NOMO-1 (cell line): ENCODE measurements around the gene FAM222A.
"Not testable (repeated sequence)": the region's sequence is repeated elsewhere in the genome, so short reads cannot be mapped to it uniquely, and the experiment has no call there.

Experiments
- DNase-seq, 2 experiments: peaks; one replicate each; lab custom pipeline; 2025; ENCODE audit not compliant: unreplicated experiment in 2 of 2; lab: John Stamatoyannopoulos, UW

Gene FAM222A

GRCh38 chr12:109693653-109694600 is 19.7 kb upstream of the FAM222A start:
- no peak for DNase-seq

GRCh38 chr12:109694629-109695028 is 19.0 kb upstream of the FAM222A start:
- DNase-seq, result not testable (repeated sequence)

- DNase-seq, result no peak
Observed at GRCh38 chr12:109695416-109695815, 18.2 kb upstream of the FAM222A start.

- no peak for DNase-seq
Observed at GRCh38 chr12:109695961-109696461, 17.6 kb upstream of the FAM222A start.

GRCh38 chr12:109696485-109697269 is 16.9 kb upstream of the FAM222A start:
- DNase-seq, result no peak

GRCh38 chr12:109697270-109697553 is 16.4 kb upstream of the FAM222A start:
- DNase-seq, result no peak

- DNase-seq, result no peak
Observed at GRCh38 chr12:109697877-109698468, 15.7 kb upstream of the FAM222A start.

- no peak for DNase-seq
Observed at GRCh38 chr12:109698820-109699219, 14.8 kb upstream of the FAM222A start.

- DNase-seq, result no peak
Observed at GRCh38 chr12:109701064-109701463, 12.6 kb upstream of the FAM222A start.

GRCh38 chr12:109702111-109702841 is 11.3 kb upstream of the FAM222A start:
- no peak for DNase-seq

- no peak for DNase-seq
Observed at GRCh38 chr12:109703684-109704083, 9.9 kb upstream of the FAM222A start.

GRCh38 chr12:109704371-109705098 is 9.1 kb upstream of the FAM222A start:
- DNase-seq, result no peak

GRCh38 chr12:109705291-109705690 is 8.3 kb upstream of the FAM222A start:
- no peak for DNase-seq

- no peak for DNase-seq
Observed at GRCh38 chr12:109706398-109706746, 7.3 kb upstream of the FAM222A start.

- no peak for DNase-seq
Observed at GRCh38 chr12:109706747-109707469, 6.7 kb upstream of the FAM222A start.

GRCh38 chr12:109707470-109707821 is 6.2 kb upstream of the FAM222A start:
- DNase-seq, result no peak

GRCh38 chr12:109708939-109709338 is 4.7 kb upstream of the FAM222A start:
- no peak for DNase-seq

- DNase-seq, result no peak
Observed at GRCh38 chr12:109709401-109709991, 4.1 kb upstream of the FAM222A start.

- no peak for DNase-seq
Observed at GRCh38 chr12:109710205-109710746, 3.3 kb upstream of the FAM222A start.
